MV-4-11 (cell line): Measurements from ENCODE around the gene C1orf226.

Experiments
- DNase-seq: peaks from one replicate; lab custom pipeline; 2025; lab: John Stamatoyannopoulos, UW

C1orf226 gene

GRCh38 chr1:162365284-162366020 is 16.1 kb upstream of the C1orf226 start:
- no peak for DNase-seq

- no peak for DNase-seq
These were observed 15.4 kb upstream of the C1orf226 start for GRCh38 chr1:162366149-162366548.

- DNase-seq: no peak
These were observed 14.9 kb upstream of the C1orf226 start for GRCh38 chr1:162366671-162367070.

- no peak for DNase-seq
These were observed 14.5 kb upstream of the C1orf226 start for GRCh38 chr1:162367073-162367472.

GRCh38 chr1:162367772-162368171 is 13.8 kb upstream of the C1orf226 start:
- no peak for DNase-seq

GRCh38 chr1:162368451-162368850 is 13.1 kb upstream of the C1orf226 start:
- no peak for DNase-seq

- DNase-seq: no peak
These were observed 12.0 kb upstream of the C1orf226 start for GRCh38 chr1:162369571-162369970.

- DNase-seq: no peak
These were observed 11.4 kb upstream of the C1orf226 start for GRCh38 chr1:162370161-162370560.

- DNase-seq: no peak
These were observed 10.8 kb upstream of the C1orf226 start for GRCh38 chr1:162370721-162371120.

- no peak for DNase-seq
These were observed 9.9 kb upstream of the C1orf226 start for GRCh38 chr1:162371611-162372010.

- DNase-seq: no peak
These were observed 9.1 kb upstream of the C1orf226 start for GRCh38 chr1:162372159-162373071.

- DNase-seq: no peak
These were observed 8.5 kb upstream of the C1orf226 start for GRCh38 chr1:162373072-162373427.

GRCh38 chr1:162373541-162374260 is 7.8 kb upstream of the C1orf226 start:
- no peak for DNase-seq

GRCh38 chr1:162374406-162374805 is 7.1 kb upstream of the C1orf226 start:
- no peak for DNase-seq

GRCh38 chr1:162375463-162375862 is 6.1 kb upstream of the C1orf226 start:
- no peak for DNase-seq

- no peak for DNase-seq
These were observed 4.8 kb upstream of the C1orf226 start, which contains the start of gene SPATA46 for GRCh38 chr1:162376691-162377090. Gene SPATA46 (minus strand): TSS chr1:162376854. CDS start chr1:162376790, 64 bp downstream.

- no peak for DNase-seq
These were observed 1.3 kb upstream of the C1orf226 start for GRCh38 chr1:162380061-162380846.

GRCh38 chr1:162381941-162382750 is 618 bp downstream of the C1orf226 start:
- DNase-seq: no peak

GRCh38 chr1:162383091-162383490 is 1.6 kb downstream of the C1orf226 start:
- no peak for DNase-seq

- no peak for DNase-seq
These were observed 2.0 kb downstream of the C1orf226 start for GRCh38 chr1:162383516-162383915.

GRCh38 chr1:162384116-162384515 is 2.6 kb downstream of the C1orf226 start:
- no peak for DNase-seq
